ENCODE results near the gene ANKZF1.

GRCh38 chr2:219218732-219219701, 10.6 kb upstream of the ANKZF1 start, which contains the start of gene ABCB6:
- TF ChIP-seq CTCF (IDR thresholded peaks at IDR 0.05) (no peak), EZH2 (IDR thresholded peaks at IDR 0.05) (no peak), EZH2phosphoT487 (IDR thresholded peaks at IDR 0.05) (no peak)
